Adrenal gland (tissue), 5 donors: ENCODE data around the gene CPNE8.

Source experiments
- POLR2A ChIP-seq, 2 donors: fragments of 450-650 bp; IDR thresholded peaks; one replicate each; pipeline ENCODE4 v1.6.1; 2017; ENCODE audit warnings: antibody characterized with exemption in 2 of 2, mild to moderate bottlenecking in 2 of 2, moderate library complexity in 1 of 2
- TF ChIP-seq, protein P1 (sequence below), 6 experiments: fragments of 450-650 bp in 4 of 6; fragments of 200-600 bp in 2 of 6; sonication (generic) in 1 of 6; IDR thresholded peaks; 1 replicate in 5 of 6; 2 replicates in 1 of 6; pipeline versions ENCODE4 v1.5.1 to v1.8.0; 2016 to 2021; ENCODE audit warnings: antibody characterized with exemption in 6 of 6, mild to moderate bottlenecking in 2 of 6, moderate library complexity in 1 of 6
- donor health status: DM: no; HTN: no; CAD: no.

DNA sequence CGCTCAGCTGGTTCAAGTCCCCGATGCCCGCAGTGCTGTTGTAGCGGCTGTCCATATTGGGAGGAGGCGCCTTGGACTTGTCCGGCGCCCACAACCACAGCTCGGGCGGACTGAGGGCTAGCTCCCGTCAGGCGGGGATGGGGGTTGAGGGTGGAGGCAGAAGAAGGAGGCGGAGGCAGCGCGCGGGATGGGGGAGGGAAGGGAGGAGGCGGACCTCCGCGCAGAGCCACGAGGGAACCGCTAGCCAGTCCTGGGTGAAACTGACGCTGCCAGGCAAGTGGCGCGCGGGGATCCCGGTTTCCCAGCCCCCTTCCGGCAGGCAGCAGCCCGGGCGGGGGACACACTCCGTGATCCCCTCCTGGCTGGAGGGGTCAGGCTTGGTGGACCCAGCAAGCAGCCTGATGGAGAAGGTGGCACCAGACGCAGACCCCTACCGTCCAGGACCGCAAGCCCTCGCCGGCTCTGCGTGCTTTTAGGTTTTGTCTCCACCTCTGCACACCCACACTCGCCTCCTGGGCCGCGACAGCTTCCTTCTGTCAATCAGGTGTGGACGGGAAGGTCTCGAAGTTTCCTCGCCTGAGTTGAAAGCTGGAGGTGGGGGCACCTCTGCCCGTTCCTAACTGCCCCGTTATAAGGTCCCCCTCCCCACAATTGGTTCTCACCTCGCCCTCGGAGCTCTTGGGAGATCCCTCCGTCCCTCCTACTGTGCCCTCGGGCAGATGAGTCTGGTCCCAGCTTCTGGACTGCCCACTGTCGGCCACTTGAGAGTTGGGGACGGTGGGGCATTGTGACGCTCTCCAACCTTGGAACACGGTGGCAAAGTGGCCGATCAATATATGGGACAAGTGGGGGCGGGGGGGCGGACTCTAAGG, at the start of gene CPNE8:
- TF ChIP-seq, protein P1, sequence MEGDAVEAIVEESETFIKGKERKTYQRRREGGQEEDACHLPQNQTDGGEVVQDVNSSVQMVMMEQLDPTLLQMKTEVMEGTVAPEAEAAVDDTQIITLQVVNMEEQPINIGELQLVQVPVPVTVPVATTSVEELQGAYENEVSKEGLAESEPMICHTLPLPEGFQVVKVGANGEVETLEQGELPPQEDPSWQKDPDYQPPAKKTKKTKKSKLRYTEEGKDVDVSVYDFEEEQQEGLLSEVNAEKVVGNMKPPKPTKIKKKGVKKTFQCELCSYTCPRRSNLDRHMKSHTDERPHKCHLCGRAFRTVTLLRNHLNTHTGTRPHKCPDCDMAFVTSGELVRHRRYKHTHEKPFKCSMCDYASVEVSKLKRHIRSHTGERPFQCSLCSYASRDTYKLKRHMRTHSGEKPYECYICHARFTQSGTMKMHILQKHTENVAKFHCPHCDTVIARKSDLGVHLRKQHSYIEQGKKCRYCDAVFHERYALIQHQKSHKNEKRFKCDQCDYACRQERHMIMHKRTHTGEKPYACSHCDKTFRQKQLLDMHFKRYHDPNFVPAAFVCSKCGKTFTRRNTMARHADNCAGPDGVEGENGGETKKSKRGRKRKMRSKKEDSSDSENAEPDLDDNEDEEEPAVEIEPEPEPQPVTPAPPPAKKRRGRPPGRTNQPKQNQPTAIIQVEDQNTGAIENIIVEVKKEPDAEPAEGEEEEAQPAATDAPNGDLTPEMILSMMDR (IDR thresholded peaks at IDR 0.05) = peak in 3 of 6 experiments; percentile 10 to 27 (median 17)
- TF ChIP-seq POLR2A (IDR thresholded peaks at IDR 0.05) = peak; percentile 65 to 82
